ENCODE measurements around the gene MGLL. TPM values are rescaled to one million over a fixed set of nuclear protein-coding genes. Genes with fewer than 3 reads are reported as not detected.
A peak's percentile ranks its signal among the peaks of the same experiment; 100 is the strongest.

Gene MGLL
- polyA plus RNA-seq, 2 donors: 78.0 to 99.1 TPM

DNA sequence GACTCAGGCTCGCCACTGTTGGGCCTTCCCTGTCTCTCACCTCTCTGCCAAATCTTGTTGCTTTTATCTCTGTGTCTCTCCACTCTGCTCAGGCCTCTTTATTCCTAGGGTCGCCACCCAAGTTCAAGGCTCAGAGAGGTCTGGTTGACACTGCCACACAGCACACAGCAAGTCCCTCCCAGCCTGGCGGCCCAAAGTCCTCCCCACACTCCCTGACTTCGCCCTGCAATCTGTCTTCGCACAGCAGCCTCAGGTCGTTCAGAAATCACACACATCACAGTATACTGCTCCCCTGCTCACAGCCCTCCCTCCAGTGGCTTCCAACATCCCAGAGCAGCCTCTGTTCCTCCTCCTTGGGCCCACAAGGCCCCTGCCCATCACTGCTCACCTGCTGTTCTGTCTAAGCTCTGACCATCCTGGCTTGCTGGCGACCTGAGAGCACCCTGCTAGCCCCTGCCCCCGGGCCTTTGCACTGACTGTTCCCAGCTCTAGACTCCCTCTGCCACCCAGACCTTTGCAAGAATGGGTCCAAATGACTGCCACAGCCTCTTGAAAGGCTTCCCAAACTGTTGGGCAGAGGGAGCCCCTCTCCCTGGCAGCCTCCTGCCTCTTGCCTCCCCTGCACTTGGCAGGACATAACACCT is 48.4 kb downstream of the MGLL start:
- Histone ChIP-seq H3K9me3 (ENCODE audit: control insufficient read depth in 2 of 2, insufficient read depth in 1 of 2, low read depth in 1 of 2, low read length in 1 of 2) (no peaks in the 10 kb centered on the region), H3K4me1 (ENCODE audit: control insufficient read depth in 2 of 2, insufficient read depth in 2 of 2, low read length in 1 of 2) (peaks cover 0 to 9% of the 10 kb centered on the region in 2 donors), H3K4me3 (ENCODE audit: low read depth in 1 of 2, low read length in 2 of 2) (no peak overlapping the region), H3K27me3 (ENCODE audit: control insufficient read depth in 1 of 2, insufficient read depth in 2 of 2, low read length in 2 of 2) (no peaks in the 10 kb centered on the region), H3K27ac (ENCODE audit: low read depth in 2 of 2, low read length in 1 of 2) (no peak overlapping the region), H3K36me3 (ENCODE audit: control insufficient read depth in 2 of 2, insufficient read depth in 2 of 2, low read length in 1 of 2) (peaks cover 3% of the 10 kb centered on the region in 2 donors)
- 84 to 92% methylated on average over 8 of the region's 8 CpGs for WGBS, 2 donors

DNA sequence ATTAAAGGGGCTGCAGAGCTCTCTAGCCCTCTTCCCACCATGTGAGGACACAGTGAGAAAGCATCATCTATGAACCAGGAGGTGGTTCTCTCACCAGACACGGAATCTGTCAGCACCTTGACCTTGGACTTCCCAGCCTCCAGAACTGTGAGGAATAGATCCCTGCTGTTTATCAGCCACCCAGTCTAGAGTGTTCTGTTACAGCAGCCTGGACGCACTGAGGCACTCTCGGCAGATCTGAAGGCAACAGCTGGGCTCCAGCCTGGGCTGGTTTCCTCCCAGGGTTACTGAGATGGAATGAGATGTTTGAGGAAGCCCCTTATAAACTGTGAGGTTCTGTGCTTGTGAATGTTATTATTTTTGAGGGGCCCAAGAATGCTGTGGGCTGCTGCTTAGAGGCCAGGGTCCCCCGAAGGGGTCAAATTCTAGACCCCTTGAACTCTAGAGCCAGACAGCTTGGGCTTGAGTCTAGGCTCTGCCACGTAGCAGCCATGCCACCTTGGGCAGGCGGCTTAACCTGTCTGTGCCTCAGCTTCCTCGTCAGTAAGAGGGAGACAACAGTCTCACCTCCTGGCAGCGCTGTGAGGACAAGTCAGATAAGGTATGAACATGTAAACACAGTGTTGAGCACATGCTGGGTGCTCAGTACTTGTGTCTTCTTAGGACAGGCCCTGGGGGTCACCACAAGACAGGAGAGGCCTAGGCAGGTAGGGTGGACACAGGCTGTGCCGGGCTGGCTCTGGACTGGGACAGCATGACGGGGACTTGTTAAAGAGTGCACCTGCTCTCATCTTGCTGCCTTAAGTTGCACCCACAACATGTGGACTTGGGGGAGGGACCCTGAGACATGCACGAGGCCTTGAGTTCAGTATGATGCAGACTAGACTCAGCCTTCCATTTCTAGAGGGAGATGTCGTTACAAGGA is 49.2 kb downstream of the MGLL start:
- Histone ChIP-seq H3K27ac (ENCODE audit: low read depth in 2 of 2, low read length in 1 of 2) (no peak overlapping the region), H3K4me3 (ENCODE audit: low read depth in 1 of 2, low read length in 2 of 2) (no peak overlapping the region), H3K27me3 (ENCODE audit: control insufficient read depth in 1 of 2, insufficient read depth in 2 of 2, low read length in 2 of 2) (no peaks in the 10 kb centered on the region), H3K9me3 (ENCODE audit: control insufficient read depth in 2 of 2, insufficient read depth in 1 of 2, low read depth in 1 of 2, low read length in 1 of 2) (no peaks in the 10 kb centered on the region), H3K4me1 (ENCODE audit: control insufficient read depth in 2 of 2, insufficient read depth in 2 of 2, low read length in 1 of 2) (peaks cover 0 to 7% of the 10 kb centered on the region in 2 donors), H3K36me3 (ENCODE audit: control insufficient read depth in 2 of 2, insufficient read depth in 2 of 2, low read length in 1 of 2) (peaks cover 3% of the 10 kb centered on the region in 2 donors)
- 90 to 92% methylated on average over 12 of the region's 12 CpGs for WGBS, 2 donors

DNA sequence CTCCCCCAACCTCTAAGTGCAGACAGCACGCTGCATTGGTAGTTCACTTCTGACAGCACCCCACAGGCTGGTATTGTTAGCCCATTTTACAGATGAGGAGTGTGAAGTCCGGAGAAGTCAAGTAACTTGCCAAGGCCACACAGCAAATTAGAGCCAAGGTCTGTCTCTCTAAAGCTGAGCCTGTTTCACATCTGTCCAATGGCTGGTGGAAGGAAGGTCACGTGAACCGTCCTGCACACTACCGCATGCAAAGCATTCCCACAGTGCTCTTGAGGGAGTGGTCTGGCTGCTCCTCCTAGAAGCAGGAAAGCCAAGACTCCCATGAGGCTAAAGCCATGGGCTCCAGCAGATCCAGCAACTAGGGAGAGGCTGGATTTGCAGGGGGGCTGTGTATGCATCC is 50.0 kb downstream of the MGLL start:
- Histone ChIP-seq H3K9me3 (ENCODE audit: control insufficient read depth in 2 of 2, insufficient read depth in 1 of 2, low read depth in 1 of 2, low read length in 1 of 2) (no peaks in the 10 kb centered on the region), H3K36me3 (ENCODE audit: control insufficient read depth in 2 of 2, insufficient read depth in 2 of 2, low read length in 1 of 2) (peaks cover 3% of the 10 kb centered on the region in 2 donors), H3K27ac (ENCODE audit: low read depth in 2 of 2, low read length in 1 of 2) (no peak overlapping the region), H3K4me3 (ENCODE audit: low read depth in 1 of 2, low read length in 2 of 2) (no peak overlapping the region), H3K27me3 (ENCODE audit: control insufficient read depth in 1 of 2, insufficient read depth in 2 of 2, low read length in 2 of 2) (no peaks in the 10 kb centered on the region), H3K4me1 (ENCODE audit: control insufficient read depth in 2 of 2, insufficient read depth in 2 of 2, low read length in 1 of 2) (peaks cover 0 to 7% of the 10 kb centered on the region in 2 donors)
- WGBS, 2 donors: 89 to 90% methylated on average over 5 of the region's 5 CpGs

DNA sequence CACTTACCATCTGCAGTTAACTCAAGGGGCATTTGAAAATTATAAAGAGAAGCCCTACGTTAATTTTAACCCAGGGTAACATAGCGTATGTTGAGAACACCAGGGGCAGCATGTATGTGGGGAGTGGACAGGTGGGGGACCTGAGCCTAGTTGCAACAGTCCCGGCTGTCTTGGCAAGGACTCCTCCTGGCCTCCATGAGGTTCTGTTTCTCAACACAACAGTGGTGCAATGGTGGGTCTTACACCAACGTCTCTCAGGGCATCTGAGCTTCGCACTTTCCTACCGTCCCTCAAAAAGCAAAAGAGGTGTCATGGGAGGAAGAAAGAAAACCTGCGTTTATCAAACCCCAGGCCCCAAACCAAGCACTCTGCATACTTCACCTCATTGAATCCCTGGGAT is 50.6 kb downstream of the MGLL start:
- no peak overlapping the region for H3K4me3 ChIP-seq (ENCODE audit: low read depth in 1 of 2, low read length in 2 of 2)
- no peak overlapping the region for H3K27ac ChIP-seq (ENCODE audit: low read depth in 2 of 2, low read length in 1 of 2)
- no peaks in the 10 kb centered on the region for H3K9me3 ChIP-seq (ENCODE audit: control insufficient read depth in 2 of 2, insufficient read depth in 1 of 2, low read depth in 1 of 2, low read length in 1 of 2)
- H3K4me1 ChIP-seq (ENCODE audit: control insufficient read depth in 2 of 2, insufficient read depth in 2 of 2, low read length in 1 of 2): peaks cover 0 to 7% of the 10 kb centered on the region in 2 donors
- WGBS, 2 donors: 88 to 91% methylated on average over 7 of the region's 7 CpGs
- peaks cover 3% of the 10 kb centered on the region in 2 donors for H3K36me3 ChIP-seq (ENCODE audit: control insufficient read depth in 2 of 2, insufficient read depth in 2 of 2, low read length in 1 of 2)
- no peaks in the 10 kb centered on the region for H3K27me3 ChIP-seq (ENCODE audit: control insufficient read depth in 1 of 2, insufficient read depth in 2 of 2, low read length in 2 of 2)

DNA sequence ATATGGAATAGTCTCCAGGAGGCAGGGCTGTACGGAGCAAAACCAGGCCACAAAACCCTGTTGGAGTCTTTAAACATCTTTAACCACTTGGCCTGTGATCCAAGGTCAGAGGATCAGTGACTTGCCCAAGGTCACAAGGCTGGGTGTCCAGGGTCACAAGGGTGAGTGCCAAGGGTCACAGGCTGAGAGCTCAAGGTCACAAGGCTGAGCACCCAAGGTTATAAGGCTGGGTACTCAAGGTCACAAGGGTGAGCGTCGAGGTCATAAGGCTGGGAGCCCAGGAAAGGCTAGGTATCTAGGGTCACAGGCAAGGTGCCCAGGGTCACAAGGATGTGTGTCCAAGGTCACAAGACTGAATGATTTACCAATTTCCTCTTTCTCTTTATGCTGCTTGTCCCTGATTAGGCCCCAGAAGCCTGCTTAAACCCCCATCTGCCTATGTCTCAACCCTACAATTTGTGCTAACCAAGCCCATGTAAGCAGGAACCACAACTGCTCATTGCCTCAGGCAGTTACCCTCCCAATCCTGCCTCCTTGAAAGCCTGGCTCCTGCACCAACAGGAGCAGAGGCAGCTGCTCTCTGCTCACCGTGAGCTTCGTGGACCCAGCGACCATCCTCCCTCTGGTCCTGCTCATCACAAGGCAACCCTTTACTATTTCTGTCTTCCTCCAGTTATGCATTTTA is 51.5 kb downstream of the MGLL start:
- H3K9me3 ChIP-seq (ENCODE audit: control insufficient read depth in 2 of 2, insufficient read depth in 1 of 2, low read depth in 1 of 2, low read length in 1 of 2): no peaks in the 10 kb centered on the region
- H3K4me3 ChIP-seq (ENCODE audit: low read depth in 1 of 2, low read length in 2 of 2): no peak overlapping the region
- no peak overlapping the region for H3K27ac ChIP-seq (ENCODE audit: low read depth in 2 of 2, low read length in 1 of 2)
- WGBS, 2 donors: 86 to 93% methylated on average over 6 of the region's 6 CpGs
- H3K4me1 ChIP-seq (ENCODE audit: control insufficient read depth in 2 of 2, insufficient read depth in 2 of 2, low read length in 1 of 2): peaks cover 0 to 3% of the 10 kb centered on the region in 2 donors
- peaks cover 3% of the 10 kb centered on the region in 2 donors for H3K36me3 ChIP-seq (ENCODE audit: control insufficient read depth in 2 of 2, insufficient read depth in 2 of 2, low read length in 1 of 2)
- H3K27me3 ChIP-seq (ENCODE audit: control insufficient read depth in 1 of 2, insufficient read depth in 2 of 2, low read length in 2 of 2): no peaks in the 10 kb centered on the region

DNA sequence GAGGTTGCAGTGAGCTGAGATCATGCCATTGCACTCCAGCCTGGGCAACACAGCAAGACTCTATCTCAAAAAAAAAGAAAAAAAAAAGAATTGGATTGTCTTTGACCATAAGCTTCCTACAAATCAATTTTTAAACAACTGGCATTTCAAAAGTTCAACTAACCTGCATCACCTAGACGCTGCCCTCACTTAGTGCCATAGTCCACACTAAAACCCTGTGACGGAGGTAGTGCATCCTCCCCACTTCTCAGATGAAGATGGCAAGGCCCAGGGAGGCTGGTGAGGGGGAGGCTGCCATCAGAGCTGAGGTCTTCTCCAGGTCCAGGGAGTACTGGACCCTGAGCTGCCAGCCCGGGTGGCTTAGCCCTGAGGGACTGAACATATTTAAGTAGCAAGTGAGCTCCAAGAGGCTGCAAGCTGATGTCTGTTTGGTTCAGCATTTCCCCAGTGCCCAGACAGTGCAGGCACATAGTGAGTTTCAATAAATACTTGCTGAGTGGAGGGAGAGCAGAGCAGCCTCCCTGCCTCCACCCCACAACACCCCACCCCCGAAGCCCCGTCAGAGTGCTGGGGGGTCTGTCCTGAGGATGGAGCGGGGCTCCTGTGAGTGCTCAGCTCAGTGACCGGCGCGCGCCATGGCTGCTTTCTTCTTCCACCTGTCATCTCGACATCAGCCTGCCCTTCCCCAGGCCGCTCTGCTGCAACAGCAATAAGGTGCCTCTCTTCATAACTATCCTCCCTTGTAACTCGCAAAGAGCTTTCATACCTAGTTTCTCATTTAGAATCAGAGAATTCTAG is 52.8 kb downstream of the MGLL start:
- Histone ChIP-seq H3K4me1 (ENCODE audit: control insufficient read depth in 2 of 2, insufficient read depth in 2 of 2, low read length in 1 of 2) (peaks cover 0 to 3% of the 10 kb centered on the region in 2 donors), H3K4me3 (ENCODE audit: low read depth in 1 of 2, low read length in 2 of 2) (no peak overlapping the region), H3K27me3 (ENCODE audit: control insufficient read depth in 1 of 2, insufficient read depth in 2 of 2, low read length in 2 of 2) (no peaks in the 10 kb centered on the region), H3K27ac (ENCODE audit: low read depth in 2 of 2, low read length in 1 of 2) (no peak overlapping the region), H3K9me3 (ENCODE audit: control insufficient read depth in 2 of 2, insufficient read depth in 1 of 2, low read depth in 1 of 2, low read length in 1 of 2) (no peaks in the 10 kb centered on the region), H3K36me3 (ENCODE audit: control insufficient read depth in 2 of 2, insufficient read depth in 2 of 2, low read length in 1 of 2) (peaks cover 3% of the 10 kb centered on the region in 2 donors)
- 91 to 95% methylated on average over 13 of the region's 13 CpGs for WGBS, 2 donors

DNA sequence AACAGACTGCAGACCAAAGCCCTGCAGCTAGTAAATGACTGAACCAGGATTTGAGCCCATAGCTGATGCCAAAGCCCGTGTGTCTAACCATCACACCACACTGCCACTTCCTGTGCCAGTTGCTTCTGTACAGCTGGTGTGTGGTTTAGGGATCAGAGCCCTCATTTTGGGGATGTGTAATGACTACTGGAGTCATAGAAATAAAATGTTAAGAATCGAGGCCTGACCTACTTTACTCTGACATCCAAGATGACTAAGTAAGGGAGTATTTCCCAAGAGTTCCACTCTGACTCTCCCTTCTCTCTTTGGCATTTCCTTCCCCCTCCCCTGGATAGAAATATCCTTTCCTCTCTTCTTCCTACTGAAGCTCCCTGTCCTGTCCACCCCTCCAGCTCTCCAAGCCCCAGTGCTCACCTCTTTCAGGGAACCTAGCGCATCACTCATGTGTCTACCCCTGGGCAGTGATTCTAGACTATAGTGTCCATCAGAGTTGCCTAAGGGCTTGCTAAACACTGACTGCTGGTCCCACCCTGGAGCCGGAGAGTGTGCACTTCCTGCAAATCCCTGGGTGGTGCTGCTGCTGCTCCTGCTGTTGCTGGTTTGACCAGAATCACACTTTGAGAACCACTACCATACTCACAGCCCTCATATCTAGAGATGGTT is 53.8 kb downstream of the MGLL start:
- Histone ChIP-seq H3K9me3 (ENCODE audit: control insufficient read depth in 2 of 2, insufficient read depth in 1 of 2, low read depth in 1 of 2, low read length in 1 of 2) (no peaks in the 10 kb centered on the region), H3K36me3 (ENCODE audit: control insufficient read depth in 2 of 2, insufficient read depth in 2 of 2, low read length in 1 of 2) (peaks cover 3 to 5% of the 10 kb centered on the region in 2 donors), H3K4me3 (ENCODE audit: low read depth in 1 of 2, low read length in 2 of 2) (no peak overlapping the region), H3K27me3 (ENCODE audit: control insufficient read depth in 1 of 2, insufficient read depth in 2 of 2, low read length in 2 of 2) (no peaks in the 10 kb centered on the region), H3K4me1 (ENCODE audit: control insufficient read depth in 2 of 2, insufficient read depth in 2 of 2, low read length in 1 of 2) (peaks cover 0 to under 1% of the 10 kb centered on the region in 2 donors), H3K27ac (ENCODE audit: low read depth in 2 of 2, low read length in 1 of 2) (peak overlapping the region; percentile 33 to 76)
- WGBS, 2 donors: 49 to 59% methylated on average over 4 of the region's 4 CpGs

DNA sequence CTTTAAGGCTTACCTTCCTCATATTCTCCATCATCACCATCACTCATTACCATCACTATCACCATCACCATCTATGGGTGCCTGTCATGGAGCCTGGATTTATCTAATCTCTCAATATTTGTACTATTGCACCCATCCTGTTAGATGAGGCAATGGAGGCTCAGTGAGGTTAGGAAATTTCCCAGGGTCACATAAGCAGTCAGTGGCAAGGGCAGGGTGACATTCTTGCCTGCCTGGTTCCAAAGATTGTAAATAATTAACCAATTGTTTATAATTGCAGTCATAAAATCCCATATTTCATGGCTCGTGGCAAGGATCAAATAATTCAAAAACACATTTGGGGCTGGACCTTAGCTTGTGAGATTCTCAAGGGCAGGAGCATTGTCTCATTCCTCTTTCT is 55.2 kb downstream of the MGLL start:
- Histone ChIP-seq H3K9me3 (ENCODE audit: control insufficient read depth in 2 of 2, insufficient read depth in 1 of 2, low read depth in 1 of 2, low read length in 1 of 2) (no peaks in the 10 kb centered on the region), H3K4me1 (ENCODE audit: control insufficient read depth in 2 of 2, insufficient read depth in 2 of 2, low read length in 1 of 2) (peaks cover 4% of the 10 kb centered on the region in 2 donors), H3K27me3 (ENCODE audit: control insufficient read depth in 1 of 2, insufficient read depth in 2 of 2, low read length in 2 of 2) (no peaks in the 10 kb centered on the region), H3K27ac (ENCODE audit: low read depth in 2 of 2, low read length in 1 of 2) (no peak overlapping the region), H3K4me3 (ENCODE audit: low read depth in 1 of 2, low read length in 2 of 2) (no peak overlapping the region), H3K36me3 (ENCODE audit: control insufficient read depth in 2 of 2, insufficient read depth in 2 of 2, low read length in 1 of 2) (peaks cover 3% of the 10 kb centered on the region in 2 donors)
- 64 to 78% methylated on average over 1 of the region's 1 CpG for WGBS, 2 donors

Measured in esophagus (tissue), 2 donors.